Measurements from ENCODE around the gene RMC1. TPM values are rescaled to one million over a fixed set of nuclear protein-coding genes. Genes with fewer than 3 reads are reported as not detected.
A peak's percentile ranks its signal among the peaks of the same experiment; 100 is the strongest.

Gene RMC1
- total RNA-seq, 2 donors from 2014 or later, result 9.9 to 15.5 TPM

GRCh38 chr18:23459530-23459921 lies 43.8 kb upstream of the RMC1 start:
- Histone ChIP-seq H3K4me3 (no peak overlapping the region), H3K36me3 (replicated peaks in 1 of 2; ENCODE audit: insufficient read depth in 1 of 2, low read depth in 2 of 2) (peaks cover 0 to 9% of the 10 kb centered on the region in 2 donors), H3K27me3 (no peaks in the 10 kb centered on the region), H3K4me1 (peaks cover 61% of the 10 kb centered on the region), H3K27ac (no peak overlapping the region), H3K9me3 (no peaks in the 10 kb centered on the region)
- intact Hi-C loops (cut with DNase I), result no loop called here
- TF ChIP-seq CTCF (IDR thresholded peaks at IDR 0.05), result no peak
- no peak for TF ChIP-seq POLR2A (IDR thresholded peaks at IDR 0.05)
- ATAC-seq (no peak), DNase-seq (no peak)
- WGBS, 2 donors, result 81 to 83% methylated on average over 7 of the region's 7 CpGs

GRCh38 chr18:23460285-23461273 lies 42.7 kb upstream of the RMC1 start:
- intact Hi-C loops (cut with DNase I), result no loop called here
- DNase-seq (no peak), ATAC-seq (no peak)
- H3K9me3 ChIP-seq, result no peaks in the 10 kb centered on the region
- peaks cover 0 to 17% of the 10 kb centered on the region in 2 donors for H3K36me3 ChIP-seq (replicated peaks in 1 of 2; ENCODE audit: insufficient read depth in 1 of 2, low read depth in 2 of 2)
- H3K4me1 ChIP-seq, result peaks cover 50% of the 10 kb centered on the region
- H3K27me3 ChIP-seq, result no peaks in the 10 kb centered on the region
- H3K27ac ChIP-seq, result peak overlapping the region in 1 of 4 donors; percentile 28
- TF ChIP-seq CTCF (IDR thresholded peaks at IDR 0.05), result no peak
- TF ChIP-seq POLR2A (IDR thresholded peaks at IDR 0.05), result no peak
- 43 to 49% methylated on average over 2 of the region's 2 CpGs for WGBS, 2 donors
- H3K4me3 ChIP-seq, result no peak overlapping the region

- Histone ChIP-seq H3K4me1 (peaks cover 33% of the 10 kb centered on the region), H3K27me3 (no peaks in the 10 kb centered on the region), H3K27ac (no peak overlapping the region), H3K36me3 (replicated peaks in 1 of 2; ENCODE audit: insufficient read depth in 1 of 2, low read depth in 2 of 2) (peaks cover 0 to 25% of the 10 kb centered on the region in 2 donors), H3K9me3 (no peaks in the 10 kb centered on the region), H3K4me3 (no peak overlapping the region)
- WGBS, 2 donors, result 59 to 72% methylated on average over 2 of the region's 2 CpGs
- TF ChIP-seq CTCF (IDR thresholded peaks at IDR 0.05) (no peak), POLR2A (IDR thresholded peaks at IDR 0.05) (no peak)
- ATAC-seq (no peak), DNase-seq (no peak)
- intact Hi-C loops (cut with DNase I), result no loop called here
Observed at GRCh38 chr18:23462876-23463275, 40.4 kb upstream of the RMC1 start.

GRCh38 chr18:23468753-23469459 lies 34.4 kb upstream of the RMC1 start:
- intact Hi-C loops (cut with DNase I), result no loop called here
- Histone ChIP-seq H3K27me3 (no peaks in the 10 kb centered on the region), H3K9me3 (no peaks in the 10 kb centered on the region), H3K36me3 (replicated peaks in 1 of 2; ENCODE audit: insufficient read depth in 1 of 2, low read depth in 2 of 2) (peaks cover 13 to 50% of the 10 kb centered on the region in 2 donors), H3K4me1 (peaks cover 8% of the 10 kb centered on the region), H3K4me3 (no peak overlapping the region), H3K27ac (peak overlapping the region in 3 of 4 donors; percentile 27 to 38 (median 28))
- 62 to 67% methylated on average over 3 of the region's 3 CpGs for WGBS, 2 donors
- TF ChIP-seq CTCF (IDR thresholded peaks at IDR 0.05) (no peak), POLR2A (IDR thresholded peaks at IDR 0.05) (no peak)
- ATAC-seq (peak; percentile 58), DNase-seq (peak in 3 of 4 donors; percentile 14 to 23 (median 14))
